ENCODE results near the gene TAOK1.

DNA sequence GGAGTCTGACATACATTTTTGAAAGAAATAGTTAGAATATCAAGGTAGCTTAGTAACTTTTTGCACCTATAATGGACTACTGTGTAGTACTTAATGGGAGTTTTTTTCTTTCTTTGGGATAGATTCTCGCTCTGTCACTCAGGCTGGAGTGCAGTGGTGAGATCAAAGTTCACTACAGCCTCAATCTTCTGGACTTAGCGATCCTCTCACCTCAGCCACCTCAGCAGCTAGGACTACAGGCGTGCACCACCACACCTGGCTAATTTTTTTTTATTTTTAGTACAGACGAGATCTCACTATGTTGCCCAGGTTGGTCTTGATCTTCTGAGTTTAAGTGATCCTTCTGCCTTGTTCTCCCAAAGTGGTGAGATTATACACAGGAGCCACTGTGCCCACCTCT lies 9.5 kb downstream of the TAOK1 start:
- TF ChIP-seq, protein P1, sequence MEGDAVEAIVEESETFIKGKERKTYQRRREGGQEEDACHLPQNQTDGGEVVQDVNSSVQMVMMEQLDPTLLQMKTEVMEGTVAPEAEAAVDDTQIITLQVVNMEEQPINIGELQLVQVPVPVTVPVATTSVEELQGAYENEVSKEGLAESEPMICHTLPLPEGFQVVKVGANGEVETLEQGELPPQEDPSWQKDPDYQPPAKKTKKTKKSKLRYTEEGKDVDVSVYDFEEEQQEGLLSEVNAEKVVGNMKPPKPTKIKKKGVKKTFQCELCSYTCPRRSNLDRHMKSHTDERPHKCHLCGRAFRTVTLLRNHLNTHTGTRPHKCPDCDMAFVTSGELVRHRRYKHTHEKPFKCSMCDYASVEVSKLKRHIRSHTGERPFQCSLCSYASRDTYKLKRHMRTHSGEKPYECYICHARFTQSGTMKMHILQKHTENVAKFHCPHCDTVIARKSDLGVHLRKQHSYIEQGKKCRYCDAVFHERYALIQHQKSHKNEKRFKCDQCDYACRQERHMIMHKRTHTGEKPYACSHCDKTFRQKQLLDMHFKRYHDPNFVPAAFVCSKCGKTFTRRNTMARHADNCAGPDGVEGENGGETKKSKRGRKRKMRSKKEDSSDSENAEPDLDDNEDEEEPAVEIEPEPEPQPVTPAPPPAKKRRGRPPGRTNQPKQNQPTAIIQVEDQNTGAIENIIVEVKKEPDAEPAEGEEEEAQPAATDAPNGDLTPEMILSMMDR (IDR thresholded peaks at IDR 0.05) = no peak
- no peak for TF ChIP-seq POLR2A (IDR thresholded peaks at IDR 0.05)

Data from Peyer's patch (tissue), 4 donors.